GM19438 (cell line): ENCODE measurements around the gene SFXN3.

ENCODE experiments used
- ATAC-seq: cut with Tn5 transposase; IDR thresholded peaks from one replicate; pipeline ENCODE4 v1.9.1; 2021; ENCODE audit warnings: low read depth; ENCODE audit not compliant: unreplicated experiment

The SFXN3 gene

GRCh38 chr10:100999742-101000126 is 31.3 kb upstream of the SFXN3 start, which contains the start of gene LZTS2:
LZTS2 (plus strand) TSS chr10:100999808; CDS start chr10:101002539, 2,731 bp downstream.
- no peak for ATAC-seq

DNA sequence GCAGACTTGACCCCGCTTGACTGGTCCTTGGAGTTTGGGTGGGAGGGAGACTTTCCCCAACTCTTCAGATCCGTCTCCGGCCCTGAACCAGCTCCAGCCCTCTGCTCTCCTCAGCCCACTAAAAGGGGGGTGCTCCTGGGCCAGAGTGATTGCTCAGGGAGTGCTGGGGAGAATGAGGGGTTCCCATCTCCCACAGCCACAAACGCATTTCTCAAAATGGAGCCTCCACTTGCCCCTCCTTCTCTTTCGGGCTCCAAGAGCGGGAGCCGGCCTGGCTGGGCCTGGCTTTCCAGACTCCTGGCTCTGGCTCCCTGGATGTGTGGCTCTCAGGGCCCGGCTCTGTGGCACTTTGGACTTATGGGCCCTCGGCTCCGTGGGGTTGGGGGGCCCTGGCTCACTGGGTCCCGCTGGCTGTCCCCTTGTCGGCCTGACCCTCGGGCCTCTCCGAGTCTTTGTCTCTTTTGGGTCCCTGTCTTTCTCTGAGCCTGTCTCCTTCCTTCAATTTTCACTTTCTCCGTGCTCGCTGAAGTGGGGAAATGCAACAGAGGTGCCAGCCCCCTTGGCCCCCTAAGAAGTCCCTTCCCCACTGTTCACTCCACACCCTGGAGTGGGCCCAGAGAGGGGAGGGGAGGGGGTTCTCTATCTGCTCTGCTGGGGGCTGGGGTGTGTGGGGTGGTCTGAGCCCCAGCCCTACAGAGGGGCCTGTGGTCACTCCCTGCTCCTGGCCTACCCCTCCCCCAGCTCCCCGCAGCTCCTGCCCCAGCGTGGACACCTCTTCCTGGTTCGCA is 30.7 kb upstream of the SFXN3 start:
- no peak for ATAC-seq

- no peak for ATAC-seq
Observed at GRCh38 chr10:101000915-101001658, 29.9 kb upstream of the SFXN3 start.

- ATAC-seq = no peak
Observed at GRCh38 chr10:101001659-101002035, 29.4 kb upstream of the SFXN3 start.

DNA sequence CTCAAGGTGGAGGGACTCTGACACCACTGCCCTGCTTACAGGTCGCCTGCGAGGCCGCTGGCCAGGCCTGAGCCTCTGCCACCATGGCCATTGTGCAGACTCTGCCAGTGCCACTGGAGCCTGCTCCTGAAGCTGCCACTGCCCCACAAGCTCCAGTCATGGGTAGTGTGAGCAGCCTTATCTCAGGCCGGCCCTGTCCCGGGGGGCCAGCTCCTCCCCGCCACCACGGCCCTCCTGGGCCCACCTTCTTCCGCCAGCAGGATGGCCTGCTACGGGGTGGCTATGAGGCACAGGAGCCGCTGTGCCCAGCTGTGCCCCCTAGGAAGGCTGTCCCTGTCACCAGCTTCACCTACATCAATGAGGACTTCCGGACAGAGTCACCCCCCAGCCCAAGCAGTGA is 28.6 kb upstream of the SFXN3 start:
- ATAC-seq = no peak

DNA sequence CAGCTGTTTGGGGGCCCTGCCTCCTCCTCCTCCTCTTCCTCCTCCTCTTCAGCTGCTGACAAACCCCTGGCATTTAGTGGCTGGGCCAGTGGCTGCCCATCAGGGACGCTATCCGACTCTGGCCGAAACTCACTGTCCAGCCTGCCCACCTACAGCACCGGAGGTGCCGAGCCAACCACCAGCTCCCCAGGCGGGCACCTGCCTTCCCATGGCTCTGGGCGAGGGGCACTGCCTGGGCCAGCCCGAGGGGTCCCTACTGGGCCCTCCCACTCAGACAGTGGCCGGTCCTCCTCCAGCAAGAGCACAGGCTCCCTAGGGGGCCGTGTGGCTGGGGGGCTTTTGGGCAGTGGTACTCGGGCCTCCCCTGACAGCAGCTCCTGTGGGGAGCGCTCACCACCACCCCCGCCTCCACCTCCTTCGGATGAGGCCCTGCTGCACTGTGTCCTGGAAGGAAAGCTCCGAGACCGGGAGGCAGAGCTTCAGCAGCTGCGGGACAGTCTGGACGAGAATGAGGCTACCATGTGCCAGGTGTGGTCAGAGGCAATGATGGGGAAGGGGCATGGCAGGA is 27.3 kb upstream of the SFXN3 start:
- no peak for ATAC-seq

DNA sequence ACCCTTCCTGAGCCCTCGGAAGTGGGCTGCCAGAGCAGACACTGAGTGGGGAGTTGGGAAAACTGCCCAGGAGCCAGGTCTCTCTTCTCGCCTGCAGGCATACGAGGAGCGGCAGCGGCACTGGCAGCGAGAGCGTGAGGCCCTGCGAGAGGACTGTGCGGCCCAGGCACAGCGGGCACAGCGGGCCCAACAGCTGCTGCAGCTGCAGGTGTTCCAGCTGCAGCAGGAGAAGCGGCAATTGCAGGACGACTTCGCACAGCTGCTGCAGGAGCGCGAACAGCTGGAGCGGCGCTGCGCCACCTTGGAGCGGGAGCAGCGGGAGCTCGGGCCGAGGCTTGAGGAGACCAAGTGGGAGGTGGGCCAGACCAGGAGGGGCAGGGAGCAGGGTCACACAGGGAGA is 25.7 kb upstream of the SFXN3 start:
- no peak for ATAC-seq

DNA sequence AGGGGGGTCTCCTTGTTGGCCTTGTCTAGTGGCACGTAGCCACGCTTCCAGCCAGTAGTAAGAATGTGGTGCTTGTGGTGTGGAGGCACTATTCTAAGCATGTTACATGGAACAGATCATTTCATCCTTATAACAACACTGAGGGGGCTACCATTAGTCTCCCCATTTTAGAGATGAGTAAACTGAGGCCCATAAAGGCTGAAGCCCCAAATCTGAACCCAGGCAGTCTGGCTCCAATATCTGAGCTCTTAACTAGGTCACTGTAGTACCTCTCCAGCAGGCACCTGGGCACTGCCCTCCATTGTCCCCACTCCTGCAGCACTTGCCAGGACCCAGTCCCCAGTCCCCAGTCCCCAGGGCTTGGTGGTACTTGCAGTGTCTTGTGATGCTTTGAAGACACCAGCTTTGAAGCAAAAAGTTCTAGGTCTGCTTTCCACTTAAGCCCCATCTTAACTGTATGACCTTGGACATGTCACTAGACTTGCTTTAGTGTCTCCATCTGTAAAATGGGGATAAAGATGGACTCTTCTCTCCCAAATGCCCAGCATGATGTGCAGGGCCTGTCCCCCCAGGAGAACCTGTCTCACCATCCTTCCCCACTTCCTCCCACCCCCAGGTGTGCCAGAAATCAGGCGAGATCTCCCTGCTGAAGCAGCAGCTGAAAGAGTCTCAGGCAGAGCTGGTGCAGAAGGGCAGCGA is 25.0 kb upstream of the SFXN3 start:
- ATAC-seq = no peak

DNA sequence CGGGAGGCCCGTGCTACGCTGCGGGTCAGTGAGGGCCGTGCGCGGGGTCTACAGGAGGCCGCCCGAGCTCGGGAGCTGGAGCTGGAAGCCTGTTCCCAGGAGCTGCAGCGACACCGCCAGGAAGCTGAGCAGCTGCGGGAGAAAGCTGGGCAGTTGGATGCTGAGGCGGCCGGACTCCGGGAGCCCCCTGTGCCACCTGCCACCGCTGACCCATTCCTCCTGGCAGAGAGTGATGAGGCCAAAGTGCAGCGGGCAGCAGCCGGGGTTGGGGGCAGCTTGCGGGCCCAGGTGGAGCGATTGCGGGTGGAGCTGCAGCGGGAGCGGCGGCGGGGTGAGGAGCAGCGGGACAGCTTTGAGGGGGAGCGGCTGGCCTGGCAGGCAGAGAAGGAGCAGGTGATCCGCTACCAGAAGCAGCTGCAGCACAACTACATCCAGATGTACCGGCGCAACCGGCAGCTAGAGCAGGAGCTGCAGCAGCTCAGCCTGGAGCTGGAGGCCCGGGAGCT is 24.4 kb upstream of the SFXN3 start:
- ATAC-seq = no peak

DNA sequence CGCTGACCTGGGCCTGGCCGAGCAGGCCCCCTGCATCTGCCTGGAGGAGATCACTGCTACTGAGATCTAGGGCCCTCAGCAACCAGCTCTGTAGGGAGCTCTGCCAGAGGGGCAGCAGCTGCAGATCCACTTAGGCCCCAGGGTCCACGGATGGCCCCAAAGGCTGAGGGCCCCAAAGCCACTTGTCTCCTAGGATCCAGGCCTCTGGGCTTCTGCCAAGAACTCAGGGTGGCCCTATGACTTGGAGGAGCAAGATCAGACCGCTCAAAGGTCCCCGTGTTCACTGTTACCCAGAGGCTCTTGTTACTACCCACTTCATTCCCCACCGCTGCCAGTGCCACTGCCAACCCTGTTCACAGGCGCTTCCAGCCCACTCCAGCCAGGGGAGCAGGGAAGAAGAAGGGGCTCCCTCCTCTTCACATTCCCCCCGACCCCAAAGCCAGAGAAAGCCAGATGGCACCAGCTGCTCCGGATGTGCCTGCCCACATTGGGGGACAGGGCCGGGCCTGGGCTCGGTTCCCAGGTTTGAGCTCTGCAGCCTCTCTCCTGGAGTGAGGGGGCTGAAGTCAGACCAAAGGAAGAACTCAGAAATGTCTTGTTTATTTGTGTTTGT is 23.8 kb upstream of the SFXN3 start:
- ATAC-seq = no peak

GRCh38 chr10:101007915-101008822 is 22.9 kb upstream of the SFXN3 start:
- ATAC-seq = no peak

GRCh38 chr10:101008823-101009423 is 22.1 kb upstream of the SFXN3 start:
- no peak for ATAC-seq

DNA sequence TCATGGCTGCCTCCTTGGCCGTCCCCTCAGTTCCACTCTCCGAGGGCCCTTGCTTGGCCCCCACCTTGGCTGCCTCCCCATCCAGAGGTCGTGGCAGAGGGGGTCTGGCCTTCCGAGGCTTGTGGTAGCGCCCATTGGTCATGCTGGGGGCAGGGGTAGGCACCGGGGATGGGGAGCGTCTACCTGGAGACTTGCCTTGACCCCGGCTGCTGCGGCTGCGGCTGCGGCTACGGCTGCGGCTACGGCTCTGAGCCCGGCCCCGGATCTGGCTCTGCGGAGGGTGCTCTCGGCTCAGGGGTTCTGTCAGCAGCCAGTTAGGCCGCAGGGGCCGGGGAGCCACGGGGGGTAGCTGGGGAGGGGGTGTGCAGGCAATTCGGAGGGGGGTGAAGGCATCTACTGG is 20.7 kb upstream of the SFXN3 start:
- ATAC-seq = no peak

DNA sequence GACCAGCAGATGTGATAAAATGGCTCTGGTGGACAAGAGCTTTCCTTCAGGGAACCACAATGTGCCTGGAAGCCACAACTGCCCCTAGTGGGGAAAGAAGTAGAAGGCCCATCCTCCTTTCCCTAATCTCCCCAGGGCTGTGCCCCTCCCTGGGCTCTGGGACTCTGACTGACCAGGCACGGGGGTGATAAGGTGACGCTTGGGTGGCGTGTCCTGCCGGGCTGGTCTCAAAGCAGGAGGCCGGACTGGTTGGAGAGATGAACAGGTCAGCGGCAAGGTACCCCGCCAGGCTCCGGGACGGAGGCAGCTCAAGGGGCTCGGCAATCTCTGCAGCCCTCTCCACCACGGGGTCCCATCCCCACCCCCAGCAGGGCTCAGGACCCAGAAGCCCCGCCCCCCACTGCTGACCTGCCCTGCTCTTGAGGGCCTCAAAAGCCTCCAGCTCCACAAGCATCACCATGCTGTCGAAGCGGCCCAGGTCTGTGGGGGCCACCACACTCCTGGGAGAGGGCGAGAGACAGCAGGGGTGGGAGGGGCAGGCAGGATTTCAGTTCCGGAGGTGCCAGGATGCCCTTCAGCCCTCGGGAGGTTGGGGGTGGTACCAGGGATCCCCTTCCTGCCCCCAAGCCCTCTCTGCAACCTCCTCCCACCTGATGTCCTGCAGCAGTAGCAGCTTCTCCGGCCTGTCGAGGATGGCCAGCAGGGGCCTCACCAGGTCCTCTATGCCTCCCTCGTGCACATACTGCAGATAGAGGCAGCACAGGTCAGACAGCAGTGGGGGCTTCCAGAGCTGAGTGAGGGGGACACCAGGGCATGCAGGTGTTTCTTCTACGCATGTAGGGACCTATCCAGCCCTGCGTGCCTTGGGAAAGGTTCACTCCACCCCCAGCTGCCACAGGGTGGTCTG is 19.3 kb upstream of the SFXN3 start:
- ATAC-seq = no peak

DNA sequence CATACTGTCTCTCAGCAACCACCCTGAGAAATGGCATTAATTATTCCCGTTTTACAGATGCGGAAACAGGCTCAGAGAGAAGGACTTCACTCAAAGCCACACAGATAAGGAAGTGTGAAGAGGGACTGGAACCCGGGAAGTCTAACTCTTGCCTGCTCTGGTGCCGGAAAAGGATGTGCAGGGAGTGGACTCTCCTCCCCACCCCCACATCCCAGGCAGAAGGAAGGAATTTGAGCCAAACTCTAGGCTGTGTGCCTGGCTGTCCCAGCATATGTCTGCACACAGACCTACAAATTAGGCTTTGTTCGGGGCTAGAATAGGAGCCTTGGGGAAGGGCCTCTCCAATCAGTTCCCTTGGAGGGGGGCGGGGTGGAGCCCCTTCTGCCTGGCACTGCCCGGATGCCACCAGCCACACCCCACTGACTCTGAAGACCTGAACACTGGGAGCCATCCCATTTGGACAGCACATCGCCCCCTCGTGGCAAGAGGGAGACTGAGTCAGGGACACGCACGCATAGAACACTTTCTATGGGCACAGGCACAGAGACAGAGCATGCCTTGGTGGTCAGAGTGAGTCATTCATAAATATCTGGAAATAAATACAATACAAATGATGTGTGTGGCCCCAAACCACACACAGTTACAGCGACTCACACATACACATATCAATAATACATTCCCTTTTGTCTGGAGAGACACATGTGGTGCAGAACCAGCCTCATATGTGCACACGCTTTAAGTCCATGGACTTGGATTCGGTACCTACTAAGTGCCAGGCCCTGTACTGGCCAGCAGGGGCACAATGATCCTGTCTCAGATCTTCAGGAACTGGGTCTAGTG is 18.3 kb upstream of the SFXN3 start:
- peak; percentile 74 for ATAC-seq

- no peak for ATAC-seq
Observed at GRCh38 chr10:101013365-101013825, 17.6 kb upstream of the SFXN3 start.

DNA sequence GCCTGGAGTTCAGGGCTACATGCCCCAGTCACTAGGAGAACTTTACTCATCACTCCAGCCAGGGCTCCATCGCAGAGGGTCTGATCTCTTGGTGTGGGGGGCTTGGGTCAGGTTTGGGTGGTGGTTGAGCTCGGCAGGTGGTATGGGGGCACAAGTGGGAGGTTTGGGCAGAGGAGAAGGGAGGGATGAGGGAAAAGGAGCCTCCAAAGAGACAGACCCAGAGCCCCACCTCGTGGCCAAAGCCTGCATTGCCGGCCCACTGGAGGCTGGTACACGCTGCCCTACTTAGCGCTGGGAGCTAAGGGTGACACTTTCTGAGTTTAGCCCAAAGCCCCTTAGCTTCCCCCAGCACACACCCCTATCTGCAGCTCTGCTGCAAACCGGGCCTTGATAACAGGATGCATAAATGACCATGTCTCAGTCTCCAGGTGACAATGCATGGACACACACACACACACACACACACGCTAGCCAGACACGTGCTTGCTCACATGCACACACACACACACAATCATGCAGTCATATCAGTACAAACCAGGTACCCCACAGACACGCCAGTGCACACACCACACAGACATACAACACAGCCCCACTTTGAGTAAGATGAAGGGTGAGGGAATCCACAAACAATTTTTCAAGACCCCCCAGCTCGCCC is 16.7 kb upstream of the SFXN3 start:
- ATAC-seq = no peak
